Tibial nerve (tissue), 4 donors: ENCODE measurements around the gene FAM187B. TPM values are rescaled to one million over a fixed set of nuclear protein-coding genes. Genes with fewer than 3 reads are reported as not detected.

Experiments
- DNase-seq, 2 donors: peaks; one replicate each; pipeline ENCODE4 v3.0.0-alpha.2; 2019; ENCODE audit warnings: low spot score in 2 of 2
- H3K27ac ChIP-seq, 4 donors: fragments of 200-600 bp; sonication (generic) in 3 of 4; one replicate each; pipeline ENCODE4 v1.5.1; 2017 to 2019; ENCODE audit warnings: mild to moderate bottlenecking in 1 of 4
- H3K27me3 ChIP-seq, 2 donors: fragments of 200-600 bp; sonication (generic) in 1 of 2; one replicate each; pipeline versions ENCODE4 v1.5.1 to v1.6.0; 2017 to 2019
- H3K36me3 ChIP-seq, 3 donors: fragments of 200-600 bp; sonication (generic); one replicate each; pipeline ENCODE4 v1.5.1; 2018 to 2019
- H3K4me1 ChIP-seq, 4 donors: fragments of 200-600 bp; sonication (generic) in 3 of 4; one replicate each; pipeline ENCODE4 v1.5.1; 2017 to 2019
- H3K4me3 ChIP-seq, 4 donors: fragments of 200-600 bp; sonication (generic) in 3 of 4; one replicate each; pipeline ENCODE4 v1.5.1; 2017 to 2019; ENCODE audit warnings: mild to moderate bottlenecking in 1 of 4, moderate library complexity in 1 of 4
- H3K9me3 ChIP-seq, 4 donors: fragments of 200-600 bp; sonication (generic) in 3 of 4; one replicate each; pipeline ENCODE4 v1.5.1; 2017 to 2019
- EP300 ChIP-seq, 2 donors: sonication (generic); formaldehyde crosslinking; IDR thresholded peaks; one replicate each; pipeline ENCODE4 v1.6.1; 2017; ENCODE audit warnings: antibody characterized with exemption in 2 of 2, mild to moderate bottlenecking in 1 of 2
- POLR2A ChIP-seq, 2 donors: fragments of 450-650 bp; IDR thresholded peaks; one replicate each; pipeline ENCODE4 v1.6.1; 2017; ENCODE audit warnings: antibody characterized with exemption in 2 of 2, mild to moderate bottlenecking in 2 of 2, moderate library complexity in 2 of 2
- WGBS, 2 donors: methylation state at CpG; one replicate each; pipeline ENCODE4 v1.1.5; 2018; 5-methylcytosine and 5-hydroxymethylcytosine counted together
- total RNA-seq, 4 donors: library from RNA; depleted of rRNA; stranded (reverse); fragments of >200 nt; gene quantifications; one replicate each; pipeline ENCODE4 v1.1.0, GENCODE V29; 2016
- TF ChIP-seq, protein P1 (sequence below), 5 experiments: fragments of 200-600 bp in 3 of 5; fragments of 450-650 bp in 2 of 5; sonication (generic) in 3 of 5; IDR thresholded peaks; one replicate each; pipeline ENCODE4 v1.5.1; 2016 to 2019; ENCODE audit warnings: antibody characterized with exemption in 5 of 5, mild to moderate bottlenecking in 3 of 5, moderate library complexity in 2 of 5

Gene FAM187B
- total RNA-seq, 4 donors from 2014 or later: not detected

DNA sequence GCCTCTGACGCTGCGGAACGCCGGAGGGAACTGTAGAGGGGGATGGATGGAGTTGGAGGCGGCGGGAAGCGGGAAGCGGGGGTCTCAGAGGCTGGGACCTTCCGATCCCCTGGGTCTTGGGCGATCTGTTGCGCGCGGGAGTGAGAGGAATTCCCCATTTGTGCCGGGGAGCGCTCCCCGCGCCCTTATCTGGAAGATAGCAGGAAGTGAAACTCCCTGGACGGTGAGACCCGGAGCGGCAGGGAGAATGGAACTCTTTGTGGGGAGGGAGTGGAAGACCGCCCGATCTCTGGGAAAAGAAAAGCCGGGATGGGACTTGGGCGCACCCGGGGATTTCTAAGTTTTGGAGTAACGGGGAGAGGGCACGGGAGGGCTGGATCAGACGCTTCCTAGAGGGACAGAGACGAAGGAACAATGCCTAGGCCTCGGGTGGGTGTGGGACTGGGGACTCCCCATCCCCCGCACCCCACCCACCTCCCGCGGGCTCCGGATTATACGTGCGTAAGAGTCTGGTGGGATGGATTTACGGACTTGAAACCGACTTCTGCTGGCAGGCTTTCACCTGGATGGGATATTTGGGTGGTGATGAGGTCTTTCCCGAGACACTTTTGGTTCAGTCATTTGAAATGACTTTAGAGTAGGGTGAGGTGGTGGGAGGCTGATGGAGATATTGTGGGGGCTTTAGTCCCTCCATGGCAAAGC is 20.8 kb upstream of the FAM187B start:
- no peaks in the 10 kb centered on the region for H3K36me3 ChIP-seq
- H3K9me3 ChIP-seq: peaks cover 0 to 19% (median 0%) of the 10 kb centered on the region in 4 donors
- peaks cover 0 to 23% (median 0%) of the 10 kb centered on the region in 4 donors for H3K4me1 ChIP-seq
- TF ChIP-seq, protein P1, sequence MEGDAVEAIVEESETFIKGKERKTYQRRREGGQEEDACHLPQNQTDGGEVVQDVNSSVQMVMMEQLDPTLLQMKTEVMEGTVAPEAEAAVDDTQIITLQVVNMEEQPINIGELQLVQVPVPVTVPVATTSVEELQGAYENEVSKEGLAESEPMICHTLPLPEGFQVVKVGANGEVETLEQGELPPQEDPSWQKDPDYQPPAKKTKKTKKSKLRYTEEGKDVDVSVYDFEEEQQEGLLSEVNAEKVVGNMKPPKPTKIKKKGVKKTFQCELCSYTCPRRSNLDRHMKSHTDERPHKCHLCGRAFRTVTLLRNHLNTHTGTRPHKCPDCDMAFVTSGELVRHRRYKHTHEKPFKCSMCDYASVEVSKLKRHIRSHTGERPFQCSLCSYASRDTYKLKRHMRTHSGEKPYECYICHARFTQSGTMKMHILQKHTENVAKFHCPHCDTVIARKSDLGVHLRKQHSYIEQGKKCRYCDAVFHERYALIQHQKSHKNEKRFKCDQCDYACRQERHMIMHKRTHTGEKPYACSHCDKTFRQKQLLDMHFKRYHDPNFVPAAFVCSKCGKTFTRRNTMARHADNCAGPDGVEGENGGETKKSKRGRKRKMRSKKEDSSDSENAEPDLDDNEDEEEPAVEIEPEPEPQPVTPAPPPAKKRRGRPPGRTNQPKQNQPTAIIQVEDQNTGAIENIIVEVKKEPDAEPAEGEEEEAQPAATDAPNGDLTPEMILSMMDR (IDR thresholded peaks at IDR 0.05): no peak
- TF ChIP-seq POLR2A (IDR thresholded peaks at IDR 0.05): no peak
- TF ChIP-seq EP300 (IDR thresholded peaks at IDR 0.05): no peak
- 4 to 5% methylated on average over 32 to 39 of the region's 39 CpGs for WGBS, 2 donors
- DNase-seq: no peak
- H3K27ac ChIP-seq: peak overlapping the region in 3 of 4 donors; percentile 17 to 88 (median 62)
- peak overlapping the region; percentile 29 to 62 (median 45) for H3K4me3 ChIP-seq
- peaks cover 0 to 44% of the 10 kb centered on the region in 2 donors for H3K27me3 ChIP-seq

DNA sequence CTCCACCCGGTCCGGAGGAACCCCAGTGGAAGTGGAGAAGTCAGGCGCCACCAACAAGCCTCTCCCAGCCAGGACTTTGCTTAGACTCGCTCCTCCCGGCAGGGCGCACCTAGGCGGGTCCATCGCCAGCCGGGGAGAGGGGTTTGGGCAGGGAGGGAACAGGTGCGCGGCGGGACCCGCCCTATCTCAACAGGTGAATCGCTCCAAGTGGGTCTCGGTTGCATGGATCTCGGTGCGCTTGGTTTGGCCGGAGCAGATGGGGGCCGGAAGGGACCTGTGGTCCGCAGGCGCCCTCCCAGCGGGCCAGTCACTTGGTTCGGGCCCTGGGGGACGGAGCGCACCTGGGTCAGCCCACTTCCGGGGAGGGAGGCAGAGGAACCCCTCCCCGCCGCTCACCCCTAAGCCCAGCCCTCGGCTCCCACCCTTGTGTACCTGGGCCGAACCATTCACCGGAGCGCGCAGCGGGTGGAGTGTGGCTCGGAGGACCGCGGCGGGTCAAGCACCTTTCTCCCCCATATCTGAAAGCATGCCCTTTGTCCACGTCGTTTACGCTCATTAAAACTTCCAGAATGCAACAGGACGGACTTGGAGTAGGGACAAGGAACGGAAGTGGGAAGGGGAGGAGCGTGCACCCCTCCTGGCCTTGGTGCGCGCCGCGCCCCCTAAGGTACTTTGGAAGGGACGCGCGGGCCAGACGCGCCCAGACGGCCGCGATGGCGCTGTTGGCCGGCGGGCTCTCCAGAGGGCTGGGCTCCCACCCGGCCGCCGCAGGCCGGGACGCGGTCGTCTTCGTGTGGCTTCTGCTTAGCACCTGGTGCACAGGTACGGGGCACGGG is 20.0 kb upstream of the FAM187B start, which contains the start of gene LSR:
Gene LSR, plus strand, starts transcription at position 693 of the 836 bp plus-strand sequence. Its CDS starts 21 bp downstream, at position 714.
- peak within 1 kb of the TSS in 3 of 4 donors; percentile 54 to 88 (median 62) for H3K27ac ChIP-seq
- WGBS, 2 donors: 0 to 1% methylated on average over 45 to 55 of the region's 69 CpGs
- peaks cover 0 to 45% of the 10 kb centered on the region in 2 donors for H3K27me3 ChIP-seq
- peak in 1 of 2 donors; percentile 8 for TF ChIP-seq EP300 (IDR thresholded peaks at IDR 0.05)
- TF ChIP-seq, protein P1 (IDR thresholded peaks at IDR 0.05): no peak
- H3K36me3 ChIP-seq: no peaks in the 10 kb centered on the region
- DNase-seq: no peak
- H3K4me1 ChIP-seq: peaks cover 0 to 23% (median 0%) of the 10 kb centered on the region in 4 donors
- H3K9me3 ChIP-seq: peaks cover 0 to 23% (median 2%) of the 10 kb centered on the region in 4 donors
- H3K4me3 ChIP-seq: peak within 1 kb of the TSS; percentile 29 to 62 (median 45)

- H3K27me3 ChIP-seq: peaks cover 0 to 45% of the 10 kb centered on the region in 2 donors
- peak overlapping the region in 3 of 4 donors; percentile 54 to 88 (median 62) for H3K27ac ChIP-seq
- peaks cover 0 to 23% (median 2%) of the 10 kb centered on the region in 4 donors for H3K9me3 ChIP-seq
- H3K4me3 ChIP-seq: peak overlapping the region; percentile 29 to 62 (median 45)
- TF ChIP-seq, protein P1 (IDR thresholded peaks at IDR 0.05): peak in 4 of 5 experiments; percentile 13 to 29 (median 22)
- TF ChIP-seq POLR2A (IDR thresholded peaks at IDR 0.05) (no peak), EP300 (IDR thresholded peaks at IDR 0.05) (no peak)
- no peak for DNase-seq
- 4 to 7% methylated on average over 10 to 32 of the region's 42 CpGs for WGBS, 2 donors
- peaks cover 0 to 23% (median 0%) of the 10 kb centered on the region in 4 donors for H3K4me1 ChIP-seq
- H3K36me3 ChIP-seq: no peaks in the 10 kb centered on the region
Observed at GRCh38 chr19:35247526-35248309, 19.2 kb upstream of the FAM187B start.

GRCh38 chr19:35246466-35247092 is 18.0 kb upstream of the FAM187B start:
- Histone ChIP-seq H3K27me3 (peaks cover 0 to 45% of the 10 kb centered on the region in 2 donors), H3K4me1 (peaks cover 0 to 23% (median 0%) of the 10 kb centered on the region in 4 donors), H3K4me3 (no peak overlapping the region), H3K9me3 (peaks cover 0 to 32% (median 4%) of the 10 kb centered on the region in 4 donors), H3K36me3 (no peaks in the 10 kb centered on the region), H3K27ac (no peak overlapping the region)
- TF ChIP-seq EP300 (IDR thresholded peaks at IDR 0.05) (no peak), POLR2A (IDR thresholded peaks at IDR 0.05) (no peak)
- TF ChIP-seq, protein P1 (IDR thresholded peaks at IDR 0.05): no peak
- WGBS, 2 donors: 61 to 62% methylated on average over 4 of the region's 4 CpGs
- no peak for DNase-seq
